Measurements from ENCODE around the gene UPF3A.
A peak's percentile ranks its signal among the peaks of the same experiment; 100 is the strongest.

The UPF3A gene

DNA sequence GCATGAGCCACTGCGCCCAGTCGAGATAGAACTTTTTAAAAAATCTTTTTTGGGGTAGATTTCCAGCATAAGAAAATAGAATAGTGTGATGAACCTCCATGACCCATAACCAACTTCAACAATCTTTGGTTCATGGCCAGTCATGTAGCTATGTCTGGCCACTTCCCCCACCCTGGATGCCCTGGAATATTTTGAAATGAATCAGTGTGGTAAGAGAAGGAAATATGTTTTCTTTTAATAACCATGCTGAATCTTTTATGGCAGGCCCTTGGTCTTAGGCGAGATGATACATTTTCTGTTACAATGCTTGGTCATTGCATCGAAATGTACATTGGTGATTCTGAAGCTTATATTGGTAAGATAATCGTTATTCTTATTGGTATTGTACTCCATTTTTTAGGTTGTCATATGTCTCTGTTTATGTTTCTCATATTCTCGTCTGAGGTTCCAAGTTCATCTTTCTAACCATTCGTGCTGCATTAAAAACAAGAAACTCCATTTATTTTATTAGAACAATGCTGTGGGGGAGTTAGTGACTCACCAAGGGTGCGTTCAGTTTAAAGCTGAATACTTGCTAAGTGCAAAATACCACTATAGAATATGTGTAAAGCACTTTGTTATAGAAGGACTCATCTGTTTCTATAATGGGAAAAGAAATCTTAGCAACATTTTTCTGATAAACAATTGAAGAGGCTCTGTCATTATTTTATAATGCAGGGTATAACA, 16.4 kb upstream of the UPF3A start:
- no peak for DNase-seq

DNA sequence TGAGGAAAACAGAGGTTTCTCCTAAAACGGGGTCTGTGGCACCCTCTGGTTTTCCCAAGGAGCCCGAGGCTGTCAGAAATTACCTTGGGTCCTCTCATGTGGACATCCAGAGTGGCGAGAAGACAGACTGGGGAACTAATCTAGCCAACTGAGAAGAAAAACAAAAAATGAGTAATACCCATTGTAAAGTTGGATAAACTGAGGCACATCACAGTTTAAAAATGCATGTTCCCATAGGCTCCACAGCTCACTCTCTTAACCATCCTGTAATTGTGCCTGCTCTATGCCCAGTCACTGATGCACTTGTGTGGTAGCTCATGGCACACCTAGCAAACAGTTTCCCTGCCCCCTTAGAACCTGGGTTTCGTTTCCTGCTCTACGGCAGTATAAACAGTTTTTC, 15.2 kb upstream of the UPF3A start:
- no peak for DNase-seq

DNA sequence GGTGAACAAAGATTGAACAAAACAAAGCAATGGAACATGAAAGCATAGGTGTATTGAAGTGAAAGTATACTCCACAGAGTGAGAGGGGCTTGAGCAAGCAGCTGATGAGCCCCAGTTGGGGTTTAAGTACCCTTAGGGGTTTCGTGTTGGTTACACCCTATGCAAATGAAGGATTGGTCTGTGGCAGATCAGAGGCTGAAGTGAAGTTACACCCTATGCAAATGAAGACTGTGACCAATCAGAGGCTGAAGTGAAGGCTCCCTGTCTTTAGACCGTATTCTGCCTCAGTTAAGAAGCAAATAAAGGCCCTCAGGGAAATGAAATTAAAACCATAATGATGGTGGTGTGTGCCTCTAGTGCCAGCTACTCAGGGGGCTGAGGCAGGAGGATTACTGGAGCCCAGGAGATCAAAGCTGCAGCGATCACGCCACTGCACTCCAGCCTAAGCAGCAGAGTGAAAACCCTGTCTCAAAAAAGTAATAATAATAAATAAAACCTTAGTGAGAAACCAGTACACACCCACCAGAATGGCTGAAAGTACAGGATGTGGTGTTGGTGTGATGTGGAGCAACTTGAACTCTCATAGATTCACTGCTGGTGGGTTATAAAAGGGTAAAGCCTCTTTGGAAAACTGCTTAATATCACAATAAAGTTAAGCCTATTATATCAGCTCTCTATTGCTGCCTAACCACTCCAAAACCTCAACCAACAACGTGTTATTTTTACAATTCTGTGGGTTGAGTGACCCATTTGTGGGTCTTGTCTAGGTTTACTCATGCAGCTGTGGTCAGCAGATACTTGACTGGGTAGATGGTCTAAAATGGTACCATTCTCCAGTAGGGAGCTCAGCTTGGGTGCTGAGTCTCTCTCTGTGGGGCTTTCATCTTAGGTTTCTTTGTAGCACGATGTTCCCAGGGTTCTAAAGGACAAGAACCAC, 12.8 kb upstream of the UPF3A start:
- DNase-seq, result no peak

DNA sequence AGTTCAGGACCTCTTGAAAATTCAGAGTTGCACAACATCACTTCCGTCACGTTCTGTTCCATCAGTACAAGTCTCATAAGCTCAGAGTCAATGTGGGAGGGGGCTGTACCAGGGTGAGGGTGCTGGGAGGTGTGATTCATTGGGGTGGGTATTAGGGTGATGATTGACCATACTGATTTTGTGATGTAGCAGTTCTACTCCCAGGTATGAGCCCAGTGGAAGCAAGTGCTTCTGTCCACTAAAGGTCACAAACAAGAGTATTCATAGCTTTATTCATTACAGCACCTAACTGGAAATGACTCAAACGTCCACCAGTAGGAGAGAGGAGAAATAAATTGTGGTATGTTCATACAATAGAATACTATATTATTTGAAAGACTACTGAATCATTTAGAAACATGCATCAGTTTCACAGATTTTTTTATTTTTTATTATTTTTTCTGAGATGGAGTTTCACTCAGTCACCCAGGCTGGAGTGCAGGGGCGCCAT, 12.1 kb upstream of the UPF3A start:
- DNase-seq, result no peak

DNA sequence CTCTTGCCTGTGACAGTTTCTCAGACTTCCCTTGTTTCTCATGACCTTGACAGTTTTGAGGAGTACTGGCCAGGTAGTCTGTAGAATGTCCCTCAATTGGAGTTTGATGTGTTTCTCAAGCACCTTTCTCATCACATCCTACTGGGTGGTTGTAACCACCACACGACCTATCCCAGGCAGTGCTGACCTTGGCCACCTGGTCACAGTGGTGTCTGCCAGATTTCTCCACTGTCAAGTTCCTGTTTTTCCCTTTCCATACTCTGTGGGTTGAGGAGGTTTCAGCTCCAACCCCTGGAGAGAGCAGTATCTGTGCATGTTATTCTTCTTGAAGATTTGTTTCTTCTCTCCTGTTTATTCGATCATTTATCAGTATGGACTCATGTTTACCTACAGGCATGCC, 8.4 kb upstream of the UPF3A start:
- DNase-seq, result no peak

DNA sequence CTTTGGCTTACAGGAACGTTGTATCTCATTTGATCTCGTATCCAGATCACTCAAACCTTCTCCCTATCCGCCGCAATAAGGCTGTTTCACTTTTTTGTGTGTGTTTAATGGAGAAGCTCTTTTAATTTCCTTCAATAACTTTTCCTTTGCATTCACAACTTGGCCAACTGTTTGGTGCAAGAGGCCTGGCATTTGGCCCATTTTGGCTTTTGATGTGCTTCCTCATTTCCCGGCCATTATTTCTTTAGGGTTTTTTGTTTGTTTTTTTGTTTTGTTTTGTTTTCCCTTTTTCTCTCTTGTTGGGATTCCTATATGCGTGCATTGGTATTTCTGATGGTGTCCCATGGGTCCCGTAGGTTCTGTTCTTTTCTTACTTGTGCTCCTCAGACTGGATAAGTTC, 6.1 kb upstream of the UPF3A start:
- DNase-seq, result no peak

DNA sequence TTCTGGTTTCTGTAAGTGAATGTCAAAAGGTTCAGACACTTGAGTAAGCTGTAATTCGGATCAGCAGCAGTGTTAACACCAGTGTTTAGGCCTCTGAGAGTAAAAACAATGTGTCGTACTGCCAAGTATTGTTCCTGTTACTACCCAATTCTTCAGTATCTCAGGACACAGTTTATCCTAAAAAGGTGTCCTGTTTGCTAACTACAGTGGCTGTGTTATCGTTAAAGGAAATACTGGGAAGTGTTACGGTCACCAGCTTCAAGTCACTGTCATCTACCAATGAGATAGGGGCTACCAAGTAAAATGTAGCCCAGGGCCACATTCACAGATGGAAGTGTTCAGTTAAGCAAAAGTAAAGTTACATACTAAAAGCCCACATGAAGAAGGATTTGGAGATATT, 2.3 kb upstream of the UPF3A start:
- no peak for DNase-seq

DNA sequence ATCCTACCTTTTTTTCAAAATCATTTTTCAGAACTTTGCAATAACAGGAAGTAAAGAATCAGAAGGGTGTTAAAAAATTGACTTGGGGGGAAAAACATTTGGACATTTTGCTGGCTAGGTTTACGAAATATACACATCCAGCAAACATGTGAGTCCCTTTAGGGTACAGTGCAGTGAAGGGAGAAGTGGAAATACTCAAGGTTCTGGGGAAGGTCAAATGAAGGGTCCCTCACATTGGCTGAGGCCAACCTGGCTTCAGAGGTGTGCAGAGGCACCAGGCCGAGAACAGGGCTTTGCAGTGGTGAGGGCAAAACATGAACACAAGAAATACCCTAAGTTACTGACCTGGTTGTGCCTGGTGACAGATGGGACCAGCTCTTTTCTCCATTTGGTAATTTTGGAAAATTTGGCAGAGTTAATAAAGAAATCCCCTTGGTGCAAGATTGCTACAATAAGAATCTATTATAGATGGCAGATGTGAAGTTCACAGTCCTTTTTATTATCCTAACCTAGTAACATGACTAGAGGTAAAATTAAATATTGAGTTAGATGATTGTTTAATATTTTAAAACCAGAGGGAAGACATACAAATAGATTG, 1.5 kb upstream of the UPF3A start:
- no peak for DNase-seq

DNA sequence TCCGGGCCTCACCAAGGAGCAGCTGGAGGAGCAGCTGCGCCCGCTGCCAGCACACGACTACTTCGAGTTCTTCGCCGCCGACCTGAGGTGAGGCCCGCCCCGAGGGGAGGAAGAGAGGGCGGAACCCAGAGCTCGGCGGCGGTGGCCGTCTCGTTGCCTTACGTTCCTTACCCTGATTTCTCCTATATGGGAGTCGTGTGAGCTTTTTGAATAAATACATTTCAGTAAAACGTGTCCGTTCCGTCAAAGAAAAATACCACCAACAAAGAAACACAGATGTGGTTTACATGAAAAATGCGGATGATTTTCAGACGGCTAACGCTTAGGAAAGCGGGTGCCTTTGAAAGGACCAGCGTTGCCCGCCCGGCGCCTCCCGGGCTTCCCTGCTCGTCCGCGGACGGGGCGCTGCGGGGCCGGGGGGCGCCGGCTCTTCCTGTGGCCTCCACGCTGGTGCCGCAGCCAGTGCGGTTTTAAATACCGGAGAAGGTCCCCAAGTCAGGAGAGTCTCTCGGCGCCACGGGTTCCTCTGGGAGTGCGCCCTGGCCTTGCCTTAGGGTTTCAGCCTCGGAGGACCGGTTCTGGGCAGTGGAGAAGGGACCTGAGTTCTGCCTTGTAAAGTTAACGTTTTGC, 755 bp downstream of the UPF3A start:
- DNase-seq, result peak; percentile 92

DNA sequence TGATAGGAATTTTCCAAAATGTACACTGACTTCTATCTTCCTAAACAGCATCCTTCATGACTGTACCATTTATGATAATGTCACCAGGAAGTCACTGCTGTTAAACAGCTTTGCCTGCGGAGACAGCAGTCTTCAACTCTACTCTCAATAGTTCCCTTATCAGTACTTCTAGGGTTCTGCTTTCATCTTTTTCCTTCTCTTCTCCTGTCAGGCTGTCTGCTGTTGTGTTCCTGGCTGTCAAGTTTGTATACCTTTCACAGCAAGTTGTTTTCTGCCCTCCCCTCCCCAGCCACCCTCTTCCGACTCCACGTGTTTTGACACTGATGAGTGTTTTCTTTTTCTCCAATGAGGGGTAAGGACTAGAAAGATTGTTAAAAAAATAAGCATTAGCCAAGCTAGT, 2.2 kb downstream of the UPF3A start:
- DNase-seq, result no peak

DNA sequence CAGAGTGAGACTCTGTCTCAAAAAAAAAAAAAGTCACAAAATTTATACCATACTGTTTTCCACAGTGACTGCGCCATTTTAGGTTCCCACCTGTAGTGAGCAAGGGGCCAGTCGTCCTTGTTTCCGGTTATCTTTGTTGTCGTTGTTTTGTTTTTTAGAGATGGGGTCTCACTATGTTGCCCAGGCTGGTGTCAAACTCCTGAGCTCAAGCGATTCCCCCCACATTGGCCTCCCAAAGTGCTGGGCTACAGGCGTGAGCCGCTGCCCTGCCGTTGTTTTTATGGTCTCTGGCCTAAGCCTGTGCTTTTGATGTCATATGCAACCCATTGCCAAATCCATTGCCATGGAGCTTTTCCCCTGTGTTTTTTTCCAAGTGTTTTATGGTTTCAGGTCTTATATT, 3.3 kb downstream of the UPF3A start:
- DNase-seq, result no peak

DNA sequence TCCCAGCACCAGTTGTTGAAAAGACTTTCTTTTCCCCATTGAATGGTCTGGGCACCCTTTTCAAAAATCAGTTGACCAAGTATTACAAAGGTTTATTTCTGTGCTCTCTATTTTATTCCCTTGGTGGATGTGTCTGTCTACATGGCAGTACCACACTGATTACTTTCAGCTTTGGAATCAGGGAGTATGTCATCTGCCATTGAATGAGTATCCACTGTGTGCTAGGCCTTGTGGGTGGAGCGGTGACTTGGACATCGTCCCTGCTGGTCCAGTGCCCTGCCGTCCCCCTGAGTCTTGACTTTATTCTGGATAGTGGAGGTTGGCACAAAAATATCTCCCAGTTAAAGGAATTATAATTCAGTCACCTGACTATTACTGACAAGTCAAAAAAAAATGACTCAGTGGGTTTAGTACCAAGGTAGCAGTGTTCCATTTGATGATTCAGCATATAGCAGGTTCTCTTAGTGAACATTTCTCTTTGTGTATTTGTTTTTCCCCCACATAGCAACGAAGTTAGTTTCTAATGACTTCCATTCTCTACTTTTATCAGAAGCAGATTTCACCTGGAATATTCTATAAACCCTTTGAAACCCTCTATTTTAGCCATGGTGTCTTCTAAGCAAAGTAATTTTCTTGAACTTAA, 3.9 kb downstream of the UPF3A start:
- no peak for DNase-seq

DNA sequence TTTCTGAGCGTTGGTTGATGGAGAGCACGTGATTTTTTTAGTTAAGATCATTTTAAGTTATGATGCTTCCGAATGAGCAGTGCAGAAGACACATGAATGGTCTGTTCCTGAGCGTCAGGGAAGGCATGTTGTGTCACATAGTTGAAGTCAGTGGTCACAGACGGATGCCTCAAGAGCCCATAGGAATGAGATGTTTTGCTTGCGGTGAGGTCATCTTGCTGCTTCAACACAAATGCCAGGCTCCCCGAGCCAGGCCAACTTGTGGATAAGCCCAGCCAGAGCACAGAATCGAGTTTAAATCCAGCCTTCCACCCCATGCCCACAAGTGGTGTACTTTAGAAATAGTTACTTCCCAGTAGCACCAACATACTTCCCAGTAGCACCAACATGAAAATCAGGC, 5.4 kb downstream of the UPF3A start:
- no peak for DNase-seq

DNA sequence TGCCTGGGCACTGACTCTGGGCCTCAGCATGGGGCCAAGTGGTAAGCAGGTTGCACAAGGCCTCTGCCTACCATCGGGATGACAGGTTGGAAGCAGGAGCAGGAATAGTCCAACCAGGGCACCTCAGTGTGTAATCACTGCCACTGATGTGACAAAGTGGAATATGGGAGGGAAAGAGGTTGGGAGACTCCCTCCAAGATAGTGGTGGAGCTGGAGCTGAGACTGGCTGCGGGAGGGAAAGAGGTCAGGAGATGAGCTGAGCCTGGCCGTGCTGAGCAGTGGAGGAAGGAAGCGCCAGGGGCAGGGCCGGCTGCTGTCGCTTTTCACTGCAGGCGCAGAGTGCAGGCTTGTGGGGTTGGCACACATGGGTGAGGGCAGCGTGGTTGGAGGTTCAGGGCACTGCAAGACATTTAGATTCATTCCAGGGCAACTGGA, 6.8 kb downstream of the UPF3A start:
- no peak for DNase-seq

DNA sequence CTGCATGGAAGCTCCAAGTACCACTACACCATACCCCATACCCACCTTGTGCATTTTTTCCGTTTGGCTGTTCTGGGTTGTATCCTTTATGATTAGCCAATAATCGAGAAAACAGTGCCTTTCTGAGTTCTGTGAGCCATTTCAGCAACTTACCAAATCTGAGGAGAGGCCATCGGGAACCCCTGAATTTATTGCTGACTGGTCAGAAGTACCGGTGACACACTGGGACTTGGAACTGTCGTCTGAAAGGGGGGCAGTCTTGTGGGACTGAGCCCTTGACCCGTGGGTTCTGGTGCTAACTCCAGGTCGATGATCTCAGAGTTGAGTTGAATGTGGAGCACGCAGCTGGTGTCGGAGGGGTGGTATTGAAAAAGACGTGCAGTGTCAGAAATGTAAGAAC, 15.0 kb downstream of the UPF3A start:
- no peak for DNase-seq

DNA sequence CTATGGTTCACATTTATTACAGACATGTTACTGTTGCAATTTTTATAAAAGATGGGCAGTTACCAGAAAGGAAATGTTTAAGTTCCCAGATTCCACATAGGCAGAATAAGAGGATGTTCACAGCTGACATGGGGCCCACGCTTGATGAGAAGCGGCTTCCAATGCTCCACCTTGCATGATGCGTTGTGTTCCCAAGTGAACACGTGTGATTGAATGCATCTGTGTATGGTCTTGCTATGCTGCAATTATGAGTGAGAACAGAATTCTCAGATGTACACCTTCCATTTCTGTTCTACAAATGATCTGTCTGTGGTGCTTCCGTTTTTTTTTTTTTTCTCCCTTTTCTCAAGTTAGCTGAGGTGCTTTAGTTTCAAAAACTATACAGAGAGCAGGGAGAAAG, 15.5 kb downstream of the UPF3A start:
- no peak for DNase-seq

DNA sequence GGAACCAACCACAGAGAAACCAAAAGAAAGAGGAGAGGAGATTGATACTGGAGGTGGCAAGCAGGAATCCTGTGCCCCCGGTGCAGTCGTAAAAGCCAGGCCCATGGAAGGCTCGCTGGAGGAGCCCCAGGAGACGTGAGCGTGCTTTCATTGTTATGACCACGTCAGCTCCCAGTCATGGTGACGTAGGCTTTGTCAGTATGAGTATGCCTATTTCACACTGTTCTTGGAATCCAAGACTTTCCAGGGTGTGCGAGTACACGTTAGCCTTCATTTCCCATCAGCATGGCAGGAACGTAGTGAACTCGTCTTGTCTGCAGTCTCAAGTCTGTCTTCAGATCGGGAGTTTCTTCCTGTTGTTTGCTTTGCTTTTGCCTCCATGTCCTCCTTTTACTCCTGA, 17.5 kb downstream of the UPF3A start:
- no peak for DNase-seq

DNA sequence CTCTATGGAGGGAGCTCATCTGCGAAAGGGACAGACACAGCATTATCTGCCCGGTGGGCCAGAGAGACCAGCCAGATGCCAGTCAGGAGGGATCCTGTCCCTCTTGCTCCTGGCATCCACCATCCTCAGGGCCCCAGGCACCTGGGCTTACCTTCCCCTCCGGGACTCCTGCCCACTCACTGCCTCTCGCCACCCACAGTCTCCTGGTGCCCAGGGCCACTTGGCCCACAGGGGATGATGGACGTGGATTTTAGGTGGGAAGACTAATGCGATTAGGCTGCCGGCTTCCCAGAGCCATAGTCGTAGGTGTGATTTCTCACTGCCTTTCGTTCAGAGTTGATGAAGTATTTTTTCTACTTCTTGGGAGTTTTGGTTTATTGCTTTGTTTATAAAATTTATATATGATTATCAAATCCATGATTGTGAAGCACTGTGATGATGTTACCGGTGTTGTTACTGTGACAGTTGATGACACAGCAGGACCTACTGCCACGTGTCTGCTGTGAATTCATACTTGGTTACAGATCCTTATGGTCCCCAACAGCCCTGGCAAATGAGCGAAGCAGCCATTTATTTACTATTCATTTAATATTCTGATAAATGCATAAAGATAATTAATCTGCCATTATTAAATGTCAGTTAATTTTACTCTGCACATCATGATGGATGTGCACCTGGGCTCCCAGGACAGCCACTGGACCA, 18.4 kb downstream of the UPF3A start:
- no peak for DNase-seq

DNA sequence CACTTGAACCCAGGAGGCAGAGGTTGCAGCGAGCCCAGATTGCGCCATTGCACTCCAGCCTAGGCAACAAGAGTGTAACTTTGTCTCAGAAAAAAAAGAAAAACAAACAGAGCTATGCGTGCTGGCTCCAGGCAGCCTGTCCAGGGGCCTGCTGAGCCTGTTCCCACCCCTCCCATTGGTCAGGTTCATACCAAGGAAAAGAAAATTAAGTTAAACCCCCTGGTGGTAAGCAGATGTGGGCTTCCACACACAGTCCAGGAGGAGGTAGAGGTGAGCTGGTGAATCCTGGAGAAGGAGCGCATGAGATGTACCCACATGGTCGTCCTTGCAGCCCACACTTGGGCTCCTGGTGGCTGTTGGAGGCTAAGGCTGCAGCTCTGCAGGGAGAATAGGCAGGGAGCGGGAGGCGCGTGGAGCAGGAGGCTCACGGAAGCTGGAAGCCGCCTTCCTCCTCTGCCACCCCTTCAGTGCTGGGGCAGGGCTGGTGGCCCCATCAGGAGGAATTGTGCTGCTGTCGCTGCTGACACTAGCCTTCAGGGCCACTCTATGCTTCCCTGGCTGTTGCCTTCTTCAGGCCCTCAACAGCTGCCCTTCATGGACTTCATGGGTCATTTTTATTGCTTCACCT, 22.4 kb downstream of the UPF3A start:
- no peak for DNase-seq

DNA sequence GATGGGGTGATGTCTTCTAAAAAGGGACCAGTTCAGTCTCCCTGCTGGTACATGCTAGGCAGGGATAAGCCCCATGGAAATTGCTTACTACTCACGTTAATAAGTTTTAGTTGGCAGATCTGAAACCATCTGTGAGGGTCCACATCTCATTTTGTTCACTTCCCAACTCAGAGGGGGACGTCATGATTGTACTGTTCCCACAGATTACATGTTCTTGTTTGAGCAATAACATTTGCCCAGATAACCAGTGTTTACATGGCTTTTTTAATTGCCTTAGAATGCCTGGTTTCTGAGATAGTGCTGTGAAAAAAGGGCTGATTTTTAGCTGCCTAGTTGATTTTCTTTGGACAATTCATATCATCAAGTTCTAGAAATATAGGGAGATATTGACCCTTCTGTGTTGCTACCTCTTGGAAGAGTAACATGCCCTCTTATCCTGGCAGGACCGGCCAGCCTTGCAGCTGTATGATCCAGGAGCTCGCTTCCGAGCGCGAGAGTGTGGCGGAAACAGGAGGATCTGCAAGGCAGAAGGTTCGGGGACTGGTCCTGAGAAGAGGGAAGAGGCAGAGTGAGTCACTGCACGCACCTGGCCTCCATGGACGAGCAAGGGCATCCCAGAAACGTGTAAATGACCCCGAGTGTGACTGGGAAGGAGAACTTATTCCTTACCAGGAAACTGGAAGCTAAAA, 23.1 kb downstream of the UPF3A start:
- no peak for DNase-seq

DNA sequence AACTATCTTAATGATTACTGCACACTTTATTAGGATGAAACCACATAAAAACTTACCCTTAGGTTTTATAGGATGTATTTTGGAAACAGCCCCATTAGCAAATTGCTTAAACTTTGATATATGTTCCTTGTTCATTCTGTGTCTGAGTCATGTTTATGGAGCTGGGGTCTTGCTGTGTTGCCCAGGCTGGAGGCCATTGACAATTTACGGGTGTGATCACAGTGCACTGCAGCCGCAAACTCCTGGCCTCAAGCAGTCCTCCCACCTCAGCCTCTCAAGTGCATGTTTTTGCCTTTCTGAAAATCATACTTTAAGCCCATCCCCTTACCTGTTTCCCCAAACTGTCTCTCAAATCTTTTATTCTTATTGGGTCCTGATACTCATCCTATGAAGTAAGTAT, 27.7 kb downstream of the UPF3A start:
- DNase-seq, result no peak
